Neural cell (in vitro differentiated cells): ENCODE measurements around the gene TBC1D14. TPM values are rescaled to one million over a fixed set of nuclear protein-coding genes. Genes with fewer than 3 reads are reported as not detected.

Experiments
- H2AFZ ChIP-seq: fragments of 200-600, 300-800 bp; sonication (generic), shearing (Covaris generic); 2 replicates; pipeline ENCODE4 v1.6.0; 2014; ENCODE audit warnings: low read depth, mild to moderate bottlenecking, antibody characterized with exemption, low read length, moderate library complexity
- H3F3A ChIP-seq: fragments of 200-600 bp; shearing (Covaris generic); 2 replicates; pipeline ENCODE4 v1.6.1; 2016; ENCODE audit warnings: mild to moderate bottlenecking, moderate library complexity, mixed read lengths, antibody characterized with exemption, low read length; ENCODE audit not compliant: insufficient read depth, poor library complexity, severe bottlenecking
- H3K27ac ChIP-seq: fragments of 200-600, 300-800 bp; sonication (generic), shearing (Covaris generic); 2 replicates; pipeline ENCODE4 v1.5.1; 2014; ENCODE audit warnings: mild to moderate bottlenecking, low read length, moderate library complexity
- H3K27me3 ChIP-seq: fragments of 300-800, 200-600 bp; sonication (generic), shearing (Covaris generic); 2 replicates; pipeline ENCODE4 v1.6.0; 2014; ENCODE audit warnings: mild to moderate bottlenecking, low read depth, low read length, moderate library complexity; ENCODE audit not compliant: insufficient read depth
- H3K36me3 ChIP-seq: fragments of 300-800, 200-600 bp; sonication (generic), shearing (Covaris generic); 2 replicates; pipeline ENCODE4 v1.5.1; 2014; ENCODE audit warnings: mild to moderate bottlenecking, antibody characterized with exemption, low read length, moderate library complexity; ENCODE audit not compliant: insufficient read depth
- H3K4me2 ChIP-seq: fragments of 300-800, 200-600 bp; sonication (generic), shearing (Covaris generic); 2 replicates; pipeline ENCODE4 v1.6.0; 2014; ENCODE audit warnings: mild to moderate bottlenecking, low read length
- H3K4me3 ChIP-seq: fragments of 300-800, 200-600 bp; sonication (generic), shearing (Covaris generic); 2 replicates; pipeline ENCODE4 v1.5.1; 2014; ENCODE audit warnings: mild to moderate bottlenecking, low read length, moderate library complexity
- H3K79me2 ChIP-seq: fragments of 200-600 bp; shearing (Covaris generic); replicated peaks from 2 replicates; pipeline ENCODE4 v1.6.0; 2014; ENCODE audit warnings: mild to moderate bottlenecking, low read length, moderate library complexity; ENCODE audit not compliant: insufficient read depth
- H3K9ac ChIP-seq: fragments of 300-800, 200-600 bp; sonication (generic), shearing (Covaris generic); 2 replicates; pipeline ENCODE4 v1.6.1; 2016; ENCODE audit warnings: mild to moderate bottlenecking, low read length, mixed read lengths
- H3K9me2 ChIP-seq: fragments of 200-600 bp; shearing (Covaris generic); 2 replicates; pipeline ENCODE4 v1.6.1; 2016; ENCODE audit warnings: mild to moderate bottlenecking, low read length, mixed read lengths; ENCODE audit not compliant: insufficient read depth
- H3K9me3 ChIP-seq: fragments of 200-600, 300-800 bp; sonication (generic), shearing (Covaris generic); 2 replicates; pipeline ENCODE4 v1.6.1; 2016; ENCODE audit warnings: mild to moderate bottlenecking, mixed run types, low read length, moderate library complexity, mixed read lengths
- H4K20me1 ChIP-seq: fragments of 200-600 bp; shearing (Covaris generic); 2 replicates; pipeline ENCODE4 v1.6.1; 2016; ENCODE audit warnings: mild to moderate bottlenecking, mixed run types; ENCODE audit not compliant: insufficient read depth
- EP300 ChIP-seq: fragments of 450-650 bp; conservative IDR thresholded peaks from 2 replicates; pipeline ENCODE4 v1.6.1; 2014; ENCODE audit warnings: antibody characterized with exemption, mild to moderate bottlenecking, moderate library complexity; ENCODE audit not compliant: poor library complexity, severe bottlenecking
- EZH2 ChIP-seq: fragments of 200-600, 300-800 bp; shearing (Covaris generic), sonication (generic); IDR thresholded peaks from 2 replicates; pipeline ENCODE4 v1.6.1; 2014; ENCODE audit warnings: antibody characterized with exemption, low read length, borderline replicate concordance, mild to moderate bottlenecking; ENCODE audit not compliant: insufficient read depth, poor library complexity, severe bottlenecking
- MXI1 ChIP-seq: fragments of 450-650 bp; conservative IDR thresholded peaks from 2 replicates; pipeline ENCODE4 v1.6.1; 2014; ENCODE audit warnings: antibody characterized with exemption, mild to moderate bottlenecking; ENCODE audit not compliant: poor library complexity, severe bottlenecking
- POLR2AphosphoS5 ChIP-seq: IDR thresholded peaks from 2 replicates; pipeline ENCODE4 v1.6.1; 2012
- RAD21 ChIP-seq: fragments of 450-650 bp; conservative IDR thresholded peaks from 2 replicates; pipeline ENCODE4 v1.6.1; 2014; ENCODE audit warnings: antibody characterized with exemption, mild to moderate bottlenecking, moderate library complexity
- SMC3 ChIP-seq: fragments of 450-650 bp; conservative IDR thresholded peaks from 2 replicates; pipeline ENCODE4 v1.6.1; 2014; ENCODE audit warnings: antibody characterized with exemption, mild to moderate bottlenecking, moderate library complexity; ENCODE audit not compliant: poor library complexity
- TAF1 ChIP-seq: IDR thresholded peaks from 2 replicates; pipeline ENCODE4 v1.6.1; 2012; ENCODE audit warnings: low read depth
- polyA plus RNA-seq: library from polyadenylated mRNA; depleted of rRNA; stranded (reverse); fragments of >200 nt; gene quantifications from 2 replicates; pipeline ENCODE4 v1.2.3, GENCODE V29; 2014
- TF ChIP-seq, protein P1 (sequence below): fragments of 450-650 bp; IDR thresholded peaks from 2 replicates; pipeline ENCODE4 v1.5.1; 2014; ENCODE audit warnings: antibody characterized with exemption, mild to moderate bottlenecking, moderate library complexity; ENCODE audit not compliant: poor library complexity, severe bottlenecking
- TF ChIP-seq, protein P2 (sequence below): IDR thresholded peaks from 2 replicates; pipeline ENCODE4 v1.6.1; 2012; ENCODE audit warnings: borderline replicate concordance

TBC1D14 gene
- polyA plus RNA-seq, 1 donor from 2014 or later, result 125 TPM

DNA sequence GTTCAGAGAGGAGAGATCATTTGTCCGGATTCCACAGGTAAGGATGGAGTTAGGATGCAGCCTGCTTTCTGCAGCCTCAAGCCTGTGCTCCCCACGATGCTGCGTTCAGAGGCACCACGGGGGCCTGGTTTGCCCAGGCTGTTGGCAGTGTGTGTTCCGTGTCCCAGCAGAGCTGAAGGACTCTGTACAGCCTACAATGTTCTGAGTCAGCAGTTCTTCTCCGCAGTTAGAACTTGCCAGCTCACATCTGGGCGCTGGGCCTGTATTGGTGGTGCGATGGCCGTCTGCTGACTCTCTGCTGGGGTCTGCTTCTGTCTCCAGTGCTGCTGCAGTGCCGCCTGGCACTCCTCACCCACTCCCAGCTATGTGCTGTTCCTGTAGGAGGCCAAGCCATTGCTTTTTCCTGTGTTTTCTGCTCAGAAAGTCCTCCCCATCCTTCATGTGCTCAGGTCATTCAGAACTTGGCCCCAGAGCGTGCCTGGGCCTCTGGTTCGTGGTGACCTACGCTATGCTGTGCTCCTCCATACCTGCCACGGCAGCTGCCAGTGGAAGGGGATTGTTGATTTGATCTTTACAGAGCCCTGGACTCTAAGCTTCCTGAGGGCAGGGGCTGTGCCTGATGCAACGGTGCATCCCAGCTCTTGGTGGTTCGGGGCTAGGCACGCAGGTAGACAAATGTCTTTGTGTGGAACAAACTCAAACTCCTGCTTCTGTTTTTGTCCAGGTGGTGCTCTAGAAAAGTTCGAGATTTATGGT, 91.0 kb downstream of the TBC1D14 start:
- no peak overlapping the region for H3K4me3 ChIP-seq
- H3K27me3 ChIP-seq, result no peaks in the 10 kb centered on the region
- no peak overlapping the region for H3K9ac ChIP-seq
- H3K79me2 ChIP-seq, result no peaks in the 10 kb centered on the region
- no peaks in the 10 kb centered on the region for H4K20me1 ChIP-seq
- no peaks in the 10 kb centered on the region for H3F3A ChIP-seq
- no peak overlapping the region for H2AFZ ChIP-seq
- no peaks in the 10 kb centered on the region for H3K9me2 ChIP-seq
- H3K9me3 ChIP-seq, result no peaks in the 10 kb centered on the region
- TF ChIP-seq TAF1 (no peak), POLR2AphosphoS5 (no peak), EZH2 (no peak), RAD21 (no peak), EP300 (no peak), MXI1 (no peak), SMC3 (no peak)
- TF ChIP-seq, protein P1, sequence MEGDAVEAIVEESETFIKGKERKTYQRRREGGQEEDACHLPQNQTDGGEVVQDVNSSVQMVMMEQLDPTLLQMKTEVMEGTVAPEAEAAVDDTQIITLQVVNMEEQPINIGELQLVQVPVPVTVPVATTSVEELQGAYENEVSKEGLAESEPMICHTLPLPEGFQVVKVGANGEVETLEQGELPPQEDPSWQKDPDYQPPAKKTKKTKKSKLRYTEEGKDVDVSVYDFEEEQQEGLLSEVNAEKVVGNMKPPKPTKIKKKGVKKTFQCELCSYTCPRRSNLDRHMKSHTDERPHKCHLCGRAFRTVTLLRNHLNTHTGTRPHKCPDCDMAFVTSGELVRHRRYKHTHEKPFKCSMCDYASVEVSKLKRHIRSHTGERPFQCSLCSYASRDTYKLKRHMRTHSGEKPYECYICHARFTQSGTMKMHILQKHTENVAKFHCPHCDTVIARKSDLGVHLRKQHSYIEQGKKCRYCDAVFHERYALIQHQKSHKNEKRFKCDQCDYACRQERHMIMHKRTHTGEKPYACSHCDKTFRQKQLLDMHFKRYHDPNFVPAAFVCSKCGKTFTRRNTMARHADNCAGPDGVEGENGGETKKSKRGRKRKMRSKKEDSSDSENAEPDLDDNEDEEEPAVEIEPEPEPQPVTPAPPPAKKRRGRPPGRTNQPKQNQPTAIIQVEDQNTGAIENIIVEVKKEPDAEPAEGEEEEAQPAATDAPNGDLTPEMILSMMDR, result no peak
- TF ChIP-seq, protein P2, sequence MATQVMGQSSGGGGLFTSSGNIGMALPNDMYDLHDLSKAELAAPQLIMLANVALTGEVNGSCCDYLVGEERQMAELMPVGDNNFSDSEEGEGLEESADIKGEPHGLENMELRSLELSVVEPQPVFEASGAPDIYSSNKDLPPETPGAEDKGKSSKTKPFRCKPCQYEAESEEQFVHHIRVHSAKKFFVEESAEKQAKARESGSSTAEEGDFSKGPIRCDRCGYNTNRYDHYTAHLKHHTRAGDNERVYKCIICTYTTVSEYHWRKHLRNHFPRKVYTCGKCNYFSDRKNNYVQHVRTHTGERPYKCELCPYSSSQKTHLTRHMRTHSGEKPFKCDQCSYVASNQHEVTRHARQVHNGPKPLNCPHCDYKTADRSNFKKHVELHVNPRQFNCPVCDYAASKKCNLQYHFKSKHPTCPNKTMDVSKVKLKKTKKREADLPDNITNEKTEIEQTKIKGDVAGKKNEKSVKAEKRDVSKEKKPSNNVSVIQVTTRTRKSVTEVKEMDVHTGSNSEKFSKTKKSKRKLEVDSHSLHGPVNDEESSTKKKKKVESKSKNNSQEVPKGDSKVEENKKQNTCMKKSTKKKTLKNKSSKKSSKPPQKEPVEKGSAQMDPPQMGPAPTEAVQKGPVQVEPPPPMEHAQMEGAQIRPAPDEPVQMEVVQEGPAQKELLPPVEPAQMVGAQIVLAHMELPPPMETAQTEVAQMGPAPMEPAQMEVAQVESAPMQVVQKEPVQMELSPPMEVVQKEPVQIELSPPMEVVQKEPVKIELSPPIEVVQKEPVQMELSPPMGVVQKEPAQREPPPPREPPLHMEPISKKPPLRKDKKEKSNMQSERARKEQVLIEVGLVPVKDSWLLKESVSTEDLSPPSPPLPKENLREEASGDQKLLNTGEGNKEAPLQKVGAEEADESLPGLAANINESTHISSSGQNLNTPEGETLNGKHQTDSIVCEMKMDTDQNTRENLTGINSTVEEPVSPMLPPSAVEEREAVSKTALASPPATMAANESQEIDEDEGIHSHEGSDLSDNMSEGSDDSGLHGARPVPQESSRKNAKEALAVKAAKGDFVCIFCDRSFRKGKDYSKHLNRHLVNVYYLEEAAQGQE, result no peak
- no peak overlapping the region for H3K27ac ChIP-seq
- H3K4me2 ChIP-seq, result no peak overlapping the region
- H3K36me3 ChIP-seq, result no peaks in the 10 kb centered on the region

DNA sequence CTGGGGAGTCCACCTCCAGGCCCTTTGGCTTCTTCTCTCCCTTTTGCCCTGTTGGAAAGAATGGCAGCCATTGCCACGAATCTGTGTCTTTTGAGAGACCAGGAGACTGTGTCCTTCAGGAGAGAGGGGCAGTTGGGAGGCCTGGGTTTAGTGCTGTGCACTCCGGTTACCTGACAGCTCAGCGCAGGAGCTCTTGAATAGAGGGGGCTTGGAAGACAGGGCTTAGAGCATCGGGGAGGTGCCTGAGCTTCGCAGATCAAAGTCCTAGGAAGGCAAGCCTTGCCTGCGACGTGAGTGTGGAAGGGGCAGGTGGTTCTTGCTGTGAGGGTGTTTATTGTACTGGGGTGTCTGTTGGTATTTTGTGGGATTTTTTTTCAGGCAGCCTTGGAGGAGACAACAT, 91.6 kb downstream of the TBC1D14 start:
- no peaks in the 10 kb centered on the region for H3K79me2 ChIP-seq
- H3K4me2 ChIP-seq, result no peak overlapping the region
- no peak for TF ChIP-seq SMC3
- no peak for TF ChIP-seq MXI1
- TF ChIP-seq EP300, result no peak
- TF ChIP-seq, protein P2, result no peak
- no peak for TF ChIP-seq TAF1
- no peak for TF ChIP-seq RAD21
- no peak for TF ChIP-seq EZH2
- TF ChIP-seq, protein P1, result no peak
- no peak for TF ChIP-seq POLR2AphosphoS5
- no peak overlapping the region for H3K27ac ChIP-seq
- no peak overlapping the region for H2AFZ ChIP-seq
- no peaks in the 10 kb centered on the region for H3K9me3 ChIP-seq
- no peaks in the 10 kb centered on the region for H3K27me3 ChIP-seq
- no peaks in the 10 kb centered on the region for H3F3A ChIP-seq
- H3K9me2 ChIP-seq, result no peaks in the 10 kb centered on the region
- no peak overlapping the region for H3K9ac ChIP-seq
- no peaks in the 10 kb centered on the region for H3K36me3 ChIP-seq
- no peaks in the 10 kb centered on the region for H4K20me1 ChIP-seq
- H3K4me3 ChIP-seq, result no peak overlapping the region
